NT2/D1 (cell line): Measurements from ENCODE around the gene HMX2.

ENCODE experiments used
- SUZ12 ChIP-seq: IDR thresholded peaks from 2 replicates; pipeline ENCODE4 v1.6.1; 2011; ENCODE audit not compliant: insufficient read length, insufficient read depth; ENCODE audit errors: extremely low read depth
- YY1 ChIP-seq: IDR thresholded peaks from 2 replicates; pipeline ENCODE4 v1.6.1; 2011; ENCODE audit not compliant: insufficient read length, insufficient read depth
- ZNF274 ChIP-seq: IDR thresholded peaks from 2 replicates; pipeline ENCODE4 v1.6.1; 2011; ENCODE audit warnings: mild to moderate bottlenecking, low read depth, low read length

DNA sequence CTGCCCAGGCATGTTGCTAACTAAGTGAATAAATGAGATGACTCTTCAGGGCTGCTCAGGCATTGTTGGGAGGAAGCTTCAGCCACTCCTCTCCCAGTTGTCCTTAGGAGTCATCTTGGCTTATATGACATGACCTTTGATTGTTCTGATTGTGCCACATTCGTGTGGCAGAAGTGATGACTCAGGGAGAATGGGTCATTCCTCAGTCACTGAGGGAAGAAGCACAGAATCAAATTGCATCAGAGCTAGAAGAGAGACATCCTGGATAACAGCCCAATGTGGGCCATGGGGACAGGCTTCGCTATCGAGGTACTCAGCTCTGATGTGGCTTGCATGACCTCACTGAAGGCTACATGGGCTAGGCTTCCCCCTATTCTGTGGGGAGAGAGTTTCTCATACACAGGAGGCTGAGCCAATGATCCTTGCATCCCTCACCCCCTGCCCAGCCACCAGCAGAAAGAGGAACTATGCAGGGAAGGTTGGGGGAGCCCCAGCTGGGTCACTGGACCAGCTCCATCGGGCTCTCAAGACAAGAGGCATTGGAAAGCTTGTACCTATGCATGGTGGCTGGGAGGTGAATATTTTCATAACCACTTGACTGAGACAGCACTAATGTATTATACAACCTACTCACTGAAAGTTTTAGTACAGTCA is 18.2 kb upstream of the HMX2 start:
- TF ChIP-seq YY1 (no peak), SUZ12 (no peak), ZNF274 (no peak)
